OCI-LY3 (cell line): ENCODE measurements around the gene EPS15.

Experiments
- CTCF ChIP-seq: fragments of 200-600, 300-600 bp; sonication (generic); IDR thresholded peaks from 2 replicates; pipeline ENCODE4 v1.5.1; 2014; ENCODE audit warnings: antibody characterized with exemption, low read length, low read depth
- EZH2phosphoT487 ChIP-seq: fragments of 200-600 bp; shearing (Covaris generic); IDR thresholded peaks from 2 replicates; pipeline ENCODE4 v1.6.1; 2018; ENCODE audit warnings: antibody characterized with exemption, mixed run types, low read depth

- TF ChIP-seq CTCF (no peak), EZH2phosphoT487 (no peak)
Measured at GRCh38 chr1:51317798-51318197, 201.3 kb downstream of the EPS15 start.
